Urinary bladder (tissue), 4 donors: ENCODE measurements around the gene ACOT11. TPM values are rescaled to one million over a fixed set of nuclear protein-coding genes. Genes with fewer than 3 reads are reported as not detected.

Experiments used
- DNase-seq: peaks from one replicate; pipeline ENCODE4 v3.0.0-alpha.2; 2015; ENCODE audit errors: extremely low spot score
- H3K27ac ChIP-seq: one replicate; pipeline ENCODE4 v1.5.1; 2013; ENCODE audit warnings: low read depth, mild to moderate bottlenecking, moderate library complexity
- H3K36me3 ChIP-seq: one replicate; pipeline ENCODE4 v1.6.1; 2013; ENCODE audit warnings: mild to moderate bottlenecking, moderate library complexity; ENCODE audit not compliant: insufficient read depth
- H3K4me1 ChIP-seq: one replicate; pipeline ENCODE4 v1.6.1; 2013; ENCODE audit warnings: mild to moderate bottlenecking, moderate library complexity; ENCODE audit not compliant: insufficient read depth
- H3K4me3 ChIP-seq: one replicate; pipeline ENCODE4 v1.5.1; 2013; ENCODE audit warnings: low read depth, low read length
- WGBS: extraction: QIAGEN DNeasy Blood & Tissue Kit; methylation state at CpG from one replicate; pipeline ENCODE4 v1.1.7; 2013; 5-methylcytosine and 5-hydroxymethylcytosine counted together
- polyA plus RNA-seq: library from polyadenylated mRNA; stranded (reverse); fragments of 200-250 nt; gene quantifications from one replicate; pipeline ENCODE4 v1.2.3, GENCODE V29; 2013
- total RNA-seq: library from RNA; depleted of rRNA; stranded (reverse); fragments of >200 nt; gene quantifications from one replicate; pipeline ENCODE4 v1.2.3, GENCODE V29; 2014
- donor health status: healthy with polysubstance abuse.
- donor health status: healthy.

ACOT11 gene
- total and polyA plus RNA-seq, 2 donors = 5.9 to 18.8 TPM

GRCh38 chr1:54543729-54544496 lies 4.1 kb upstream of the ACOT11 start:
- no peak for DNase-seq
- H3K4me3 ChIP-seq = no peak overlapping the region
- H3K4me1 ChIP-seq = no peaks in the 10 kb centered on the region
- WGBS = 79% methylated on average over 13 of the region's 13 CpGs
- H3K27ac ChIP-seq = no peak overlapping the region
- no peaks in the 10 kb centered on the region for H3K36me3 ChIP-seq

GRCh38 chr1:54545916-54546635 lies 2.0 kb upstream of the ACOT11 start:
- WGBS = 92% methylated on average over 11 of the region's 11 CpGs
- Histone ChIP-seq H3K27ac (no peak overlapping the region), H3K4me3 (no peak overlapping the region), H3K4me1 (no peaks in the 10 kb centered on the region), H3K36me3 (no peaks in the 10 kb centered on the region)
- DNase-seq = no peak

GRCh38 chr1:54546651-54547401 lies 1.2 kb upstream of the ACOT11 start:
- WGBS = 81% methylated on average over 10 of the region's 10 CpGs
- DNase-seq = no peak
- Histone ChIP-seq H3K27ac (no peak overlapping the region), H3K4me3 (no peak overlapping the region), H3K36me3 (no peaks in the 10 kb centered on the region), H3K4me1 (no peaks in the 10 kb centered on the region)

- no peaks in the 10 kb centered on the region for H3K36me3 ChIP-seq
- H3K4me3 ChIP-seq = no peak overlapping the region
- H3K27ac ChIP-seq = no peak overlapping the region
- no peak for DNase-seq
- 34% methylated on average over 13 of the region's 13 CpGs for WGBS
- H3K4me1 ChIP-seq = no peaks in the 10 kb centered on the region
Measured at GRCh38 chr1:54548389-54549044, 489 bp downstream of the ACOT11 start.

- no peak for DNase-seq
- 54% methylated on average over 13 of the region's 13 CpGs for WGBS
- Histone ChIP-seq H3K4me1 (no peaks in the 10 kb centered on the region), H3K27ac (no peak overlapping the region), H3K4me3 (no peak overlapping the region), H3K36me3 (no peaks in the 10 kb centered on the region)
Measured at GRCh38 chr1:54549181-54549924, 1.3 kb downstream of the ACOT11 start.

GRCh38 chr1:54551891-54552290 lies 3.9 kb downstream of the ACOT11 start:
- H3K4me1 ChIP-seq = no peaks in the 10 kb centered on the region
- no peaks in the 10 kb centered on the region for H3K36me3 ChIP-seq
- no peak overlapping the region for H3K27ac ChIP-seq
- no peak overlapping the region for H3K4me3 ChIP-seq
- no peak for DNase-seq
- WGBS = 95% methylated on average over 3 of the region's 3 CpGs

GRCh38 chr1:54553602-54554313 lies 5.7 kb downstream of the ACOT11 start:
- no peak overlapping the region for H3K27ac ChIP-seq
- 92% methylated on average over 8 of the region's 8 CpGs for WGBS
- no peak for DNase-seq

GRCh38 chr1:54556110-54556509 lies 8.1 kb downstream of the ACOT11 start:
- WGBS = 97% methylated on average over 1 of the region's 1 CpG
- H3K27ac ChIP-seq = no peak overlapping the region
- H3K36me3 ChIP-seq = no peaks in the 10 kb centered on the region
- no peaks in the 10 kb centered on the region for H3K4me1 ChIP-seq
- no peak overlapping the region for H3K4me3 ChIP-seq
- no peak for DNase-seq

More at GRCh38 chr1:54553602-54554313, 5.7 kb downstream of the ACOT11 start:
- H3K4me3 ChIP-seq = no peak overlapping the region
- H3K4me1 ChIP-seq = no peaks in the 10 kb centered on the region
- no peaks in the 10 kb centered on the region for H3K36me3 ChIP-seq

GRCh38 chr1:54557671-54558355 lies 9.8 kb downstream of the ACOT11 start:
- Histone ChIP-seq H3K4me3 (no peak overlapping the region), H3K4me1 (no peaks in the 10 kb centered on the region), H3K36me3 (no peaks in the 10 kb centered on the region), H3K27ac (no peak overlapping the region)
- no peak for DNase-seq
- 25% methylated on average over 5 of the region's 5 CpGs for WGBS

GRCh38 chr1:54558434-54559030 lies 10.5 kb downstream of the ACOT11 start:
- H3K27ac ChIP-seq = no peak overlapping the region

GRCh38 chr1:54559111-54559548 lies 11.1 kb downstream of the ACOT11 start:
- WGBS = 77% methylated on average over 9 of the region's 9 CpGs
- no peak overlapping the region for H3K4me3 ChIP-seq
- no peaks in the 10 kb centered on the region for H3K4me1 ChIP-seq
- no peak for DNase-seq
- no peak overlapping the region for H3K27ac ChIP-seq
- no peaks in the 10 kb centered on the region for H3K36me3 ChIP-seq

More at GRCh38 chr1:54558434-54559030, 10.5 kb downstream of the ACOT11 start:
- DNase-seq = no peak
- 56% methylated on average over 7 of the region's 7 CpGs for WGBS
- no peaks in the 10 kb centered on the region for H3K4me1 ChIP-seq
- H3K36me3 ChIP-seq = no peaks in the 10 kb centered on the region
- H3K4me3 ChIP-seq = no peak overlapping the region
